ENCODE data around the gene TUFT1. TPM values are rescaled to one million over a fixed set of nuclear protein-coding genes. Genes with fewer than 3 reads are reported as not detected.

TUFT1 gene
- total and polyA plus RNA-seq, 2 of the 13 experiments (the other 11 are each of a cell fraction or from before 2014, with no cell fraction given) = 6.4 to 7.3 TPM

DNA sequence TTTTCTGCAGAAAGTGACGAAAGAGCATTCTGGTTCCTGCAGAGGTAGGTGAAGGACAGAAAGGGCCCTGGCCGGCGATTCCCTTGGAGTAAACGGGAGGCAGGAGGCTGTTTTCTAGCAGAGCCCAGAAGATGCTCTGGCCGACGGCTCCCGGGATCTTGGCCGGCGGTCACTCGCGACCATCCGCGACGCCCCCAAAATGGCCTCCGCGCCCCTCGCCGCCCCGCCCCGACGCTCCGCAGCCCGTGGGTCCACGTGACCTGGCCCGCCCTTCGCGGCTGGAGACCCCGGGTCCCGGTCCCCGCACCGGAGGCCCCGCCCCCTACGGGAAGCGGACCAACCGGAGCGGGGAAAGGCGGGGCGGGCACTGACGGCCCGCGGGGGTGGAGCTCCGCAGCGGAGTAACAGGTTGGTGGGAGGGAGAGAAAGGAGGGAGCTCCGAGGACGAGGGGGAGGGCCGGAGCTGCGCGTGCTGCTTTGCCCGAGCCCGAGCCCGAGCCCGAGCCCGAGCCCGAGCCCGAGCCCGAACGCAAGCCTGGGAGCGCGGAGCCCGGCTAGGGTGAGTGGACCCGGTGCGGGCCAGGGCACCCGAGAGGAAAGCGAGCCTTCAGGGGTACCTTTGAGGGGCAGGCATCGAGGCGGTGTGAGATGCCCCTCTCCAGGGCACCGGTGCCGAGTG lies 29.0 kb upstream of the TUFT1 start, which contains the start of gene CGN (continued):
- TF ChIP-seq, protein P1, sequence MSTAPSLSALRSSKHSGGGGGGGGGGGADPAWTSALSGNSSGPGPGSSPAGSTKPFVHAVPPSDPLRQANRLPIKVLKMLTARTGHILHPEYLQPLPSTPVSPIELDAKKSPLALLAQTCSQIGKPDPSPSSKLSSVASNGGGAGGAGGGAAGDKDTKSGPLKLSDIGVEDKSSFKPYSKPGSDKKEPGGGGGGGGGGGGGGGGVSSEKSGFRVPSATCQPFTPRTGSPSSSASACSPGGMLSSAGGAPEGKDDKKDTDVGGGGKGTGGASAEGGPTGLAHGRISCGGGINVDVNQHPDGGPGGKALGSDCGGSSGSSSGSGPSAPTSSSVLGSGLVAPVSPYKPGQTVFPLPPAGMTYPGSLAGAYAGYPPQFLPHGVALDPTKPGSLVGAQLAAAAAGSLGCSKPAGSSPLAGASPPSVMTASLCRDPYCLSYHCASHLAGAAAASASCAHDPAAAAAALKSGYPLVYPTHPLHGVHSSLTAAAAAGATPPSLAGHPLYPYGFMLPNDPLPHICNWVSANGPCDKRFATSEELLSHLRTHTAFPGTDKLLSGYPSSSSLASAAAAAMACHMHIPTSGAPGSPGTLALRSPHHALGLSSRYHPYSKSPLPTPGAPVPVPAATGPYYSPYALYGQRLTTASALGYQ (CRISPR knock-in tag; IDR thresholded peaks at IDR 0.05) = no peak
- TF ChIP-seq HCFC1 (IDR thresholded peaks at IDR 0.05; ENCODE audit: low read depth, low read length) (no peak; the same call in 1 of the 2 replicates), RELA (CRISPR knock-in tag; IDR thresholded peaks at IDR 0.05) (no peak), ARNTL (CRISPR knock-in tag; IDR thresholded peaks at IDR 0.05) (peak; percentile 93), PCBP1 (IDR thresholded peaks at IDR 0.05; ENCODE audit: borderline replicate concordance, low read depth, low read length) (no peak), ZNF33A (CRISPR knock-in tag; IDR thresholded peaks at IDR 0.05; ENCODE audit: borderline replicate concordance) (no peak), ZNF17 (CRISPR knock-in tag; IDR thresholded peaks at IDR 0.05) (no peak), ZKSCAN1 (IDR thresholded peaks at IDR 0.05; ENCODE audit: low read length) (no peak), GTF2F1 (IDR thresholded peaks at IDR 0.05; ENCODE audit: low read length) (no peak), ZNF75D (CRISPR knock-in tag; IDR thresholded peaks at IDR 0.05; ENCODE audit: borderline replicate concordance) (no peak), MAFK (conservative IDR thresholded peaks at IDR 0.05 in 1 of 2, IDR thresholded peaks at IDR 0.05 in 1 of 2; ENCODE audit: low read length in 2 of 2) (no peak), ADNP (CRISPR knock-in tag; IDR thresholded peaks at IDR 0.05) (no peak), NPAS2 (CRISPR knock-in tag; IDR thresholded peaks at IDR 0.05; ENCODE audit: borderline replicate concordance) (no peak), CCAR2 (optimal IDR thresholded peaks at IDR 0.05; ENCODE audit: low read depth, low read length) (no peak), THAP11 (CRISPR knock-in tag; IDR thresholded peaks at IDR 0.05) (0 out of 2 replicates have a peak, but pooled peaks have one; percentile 40)
- TF ChIP-seq, protein P2, sequence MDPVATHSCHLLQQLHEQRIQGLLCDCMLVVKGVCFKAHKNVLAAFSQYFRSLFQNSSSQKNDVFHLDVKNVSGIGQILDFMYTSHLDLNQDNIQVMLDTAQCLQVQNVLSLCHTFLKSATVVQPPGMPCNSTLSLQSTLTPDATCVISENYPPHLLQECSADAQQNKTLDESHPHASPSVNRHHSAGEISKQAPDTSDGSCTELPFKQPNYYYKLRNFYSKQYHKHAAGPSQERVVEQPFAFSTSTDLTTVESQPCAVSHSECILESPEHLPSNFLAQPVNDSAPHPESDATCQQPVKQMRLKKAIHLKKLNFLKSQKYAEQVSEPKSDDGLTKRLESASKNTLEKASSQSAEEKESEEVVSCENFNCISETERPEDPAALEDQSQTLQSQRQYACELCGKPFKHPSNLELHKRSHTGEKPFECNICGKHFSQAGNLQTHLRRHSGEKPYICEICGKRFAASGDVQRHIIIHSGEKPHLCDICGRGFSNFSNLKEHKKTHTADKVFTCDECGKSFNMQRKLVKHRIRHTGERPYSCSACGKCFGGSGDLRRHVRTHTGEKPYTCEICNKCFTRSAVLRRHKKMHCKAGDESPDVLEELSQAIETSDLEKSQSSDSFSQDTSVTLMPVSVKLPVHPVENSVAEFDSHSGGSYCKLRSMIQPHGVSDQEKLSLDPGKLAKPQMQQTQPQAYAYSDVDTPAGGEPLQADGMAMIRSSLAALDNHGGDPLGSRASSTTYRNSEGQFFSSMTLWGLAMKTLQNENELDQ (CRISPR knock-in tag; IDR thresholded peaks at IDR 0.05; ENCODE audit: borderline replicate concordance) = no peak
- TF ChIP-seq, protein P3, sequence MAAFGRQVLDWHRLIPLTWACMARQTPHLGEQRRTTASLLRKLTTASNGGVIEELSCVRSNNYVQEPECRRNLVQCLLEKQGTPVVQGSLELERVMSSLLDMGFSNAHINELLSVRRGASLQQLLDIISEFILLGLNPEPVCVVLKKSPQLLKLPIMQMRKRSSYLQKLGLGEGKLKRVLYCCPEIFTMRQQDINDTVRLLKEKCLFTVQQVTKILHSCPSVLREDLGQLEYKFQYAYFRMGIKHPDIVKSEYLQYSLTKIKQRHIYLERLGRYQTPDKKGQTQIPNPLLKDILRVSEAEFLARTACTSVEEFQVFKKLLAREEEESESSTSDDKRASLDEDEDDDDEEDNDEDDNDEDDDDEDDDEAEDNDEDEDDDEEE (CRISPR knock-in tag; IDR thresholded peaks at IDR 0.05) = peak; percentile 57; the same call in 1 of the 2 replicates
- TF ChIP-seq, protein P4, sequence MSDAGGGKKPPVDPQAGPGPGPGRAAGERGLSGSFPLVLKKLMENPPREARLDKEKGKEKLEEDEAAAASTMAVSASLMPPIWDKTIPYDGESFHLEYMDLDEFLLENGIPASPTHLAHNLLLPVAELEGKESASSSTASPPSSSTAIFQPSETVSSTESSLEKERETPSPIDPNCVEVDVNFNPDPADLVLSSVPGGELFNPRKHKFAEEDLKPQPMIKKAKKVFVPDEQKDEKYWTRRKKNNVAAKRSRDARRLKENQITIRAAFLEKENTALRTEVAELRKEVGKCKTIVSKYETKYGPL (CRISPR knock-in tag; IDR thresholded peaks at IDR 0.05) = no peak
- TF ChIP-seq, protein P5, sequence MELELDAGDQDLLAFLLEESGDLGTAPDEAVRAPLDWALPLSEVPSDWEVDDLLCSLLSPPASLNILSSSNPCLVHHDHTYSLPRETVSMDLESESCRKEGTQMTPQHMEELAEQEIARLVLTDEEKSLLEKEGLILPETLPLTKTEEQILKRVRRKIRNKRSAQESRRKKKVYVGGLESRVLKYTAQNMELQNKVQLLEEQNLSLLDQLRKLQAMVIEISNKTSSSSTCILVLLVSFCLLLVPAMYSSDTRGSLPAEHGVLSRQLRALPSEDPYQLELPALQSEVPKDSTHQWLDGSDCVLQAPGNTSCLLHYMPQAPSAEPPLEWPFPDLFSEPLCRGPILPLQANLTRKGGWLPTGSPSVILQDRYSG (CRISPR knock-in tag; IDR thresholded peaks at IDR 0.05) = no peak
- TF ChIP-seq, protein P6, sequence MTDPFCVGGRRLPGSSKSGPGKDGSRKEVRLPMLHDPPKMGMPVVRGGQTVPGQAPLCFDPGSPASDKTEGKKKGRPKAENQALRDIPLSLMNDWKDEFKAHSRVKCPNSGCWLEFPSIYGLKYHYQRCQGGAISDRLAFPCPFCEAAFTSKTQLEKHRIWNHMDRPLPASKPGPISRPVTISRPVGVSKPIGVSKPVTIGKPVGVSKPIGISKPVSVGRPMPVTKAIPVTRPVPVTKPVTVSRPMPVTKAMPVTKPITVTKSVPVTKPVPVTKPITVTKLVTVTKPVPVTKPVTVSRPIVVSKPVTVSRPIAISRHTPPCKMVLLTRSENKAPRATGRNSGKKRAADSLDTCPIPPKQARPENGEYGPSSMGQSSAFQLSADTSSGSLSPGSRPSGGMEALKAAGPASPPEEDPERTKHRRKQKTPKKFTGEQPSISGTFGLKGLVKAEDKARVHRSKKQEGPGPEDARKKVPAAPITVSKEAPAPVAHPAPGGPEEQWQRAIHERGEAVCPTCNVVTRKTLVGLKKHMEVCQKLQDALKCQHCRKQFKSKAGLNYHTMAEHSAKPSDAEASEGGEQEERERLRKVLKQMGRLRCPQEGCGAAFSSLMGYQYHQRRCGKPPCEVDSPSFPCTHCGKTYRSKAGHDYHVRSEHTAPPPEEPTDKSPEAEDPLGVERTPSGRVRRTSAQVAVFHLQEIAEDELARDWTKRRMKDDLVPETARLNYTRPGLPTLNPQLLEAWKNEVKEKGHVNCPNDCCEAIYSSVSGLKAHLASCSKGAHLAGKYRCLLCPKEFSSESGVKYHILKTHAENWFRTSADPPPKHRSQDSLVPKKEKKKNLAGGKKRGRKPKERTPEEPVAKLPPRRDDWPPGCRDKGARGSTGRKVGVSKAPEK (CRISPR knock-in tag; IDR thresholded peaks at IDR 0.05; ENCODE audit: borderline replicate concordance) = no peak
